ENCODE measurements around the gene UBALD1. TPM values are rescaled to one million over a fixed set of nuclear protein-coding genes. Genes with fewer than 3 reads are reported as not detected.

The UBALD1 gene
- total and polyA plus RNA-seq, 9 of the 15 experiments (the other 6 are each of a cell fraction or from before 2014, with no cell fraction given), result 1.3 to 38.0 (median 6.2) TPM; not detected in 2

GRCh38 chr16:4624015-4624826 is 9.5 kb upstream of the UBALD1 start, which contains the start of gene MGRN1 (continued):
- TF ChIP-seq GMEB1 (CRISPR knock-in tag; IDR thresholded peaks at IDR 0.05) (peak; percentile 88), NEUROD1 (IDR thresholded peaks at IDR 0.05; ENCODE audit: borderline replicate concordance, low read depth, low read length, partially characterized antibody) (peak; percentile 61), ETS1 (conservative IDR thresholded peaks at IDR 0.05; ENCODE audit: control insufficient read depth, low read depth, low read length) (peak; percentile 96), ZNF184 (CRISPR knock-in tag; IDR thresholded peaks at IDR 0.05) (no peak), SP1 (CRISPR knock-in tag; IDR thresholded peaks at IDR 0.05) (peak; percentile 72), ZNF780A (CRISPR knock-in tag; IDR thresholded peaks at IDR 0.05) (no peak), STAG1 (CRISPR knock-in tag; IDR thresholded peaks at IDR 0.05; ENCODE audit: borderline replicate concordance) (peak; percentile 21; the same call in 1 of the 2 replicates), ESRRA (IDR thresholded peaks at IDR 0.05; ENCODE audit: borderline replicate concordance, low read depth) (peak; percentile 51), HLTF (IDR thresholded peaks at IDR 0.05) (0 out of 2 replicates have a peak, but pooled peaks have one; percentile 45), ZNF57 (CRISPR knock-in tag; IDR thresholded peaks at IDR 0.05) (no peak), MTA1 (IDR thresholded peaks at IDR 0.05; ENCODE audit: borderline replicate concordance) (peak; percentile 44; the same call in 1 of the 2 replicates), CBFA2T3 (IDR thresholded peaks at IDR 0.05) (peak; percentile 26; the same call in 1 of the 2 replicates), ZNF586 (CRISPR knock-in tag; conservative IDR thresholded peaks at IDR 0.05) (no peak), ATF3 (IDR thresholded peaks at IDR 0.05) (peak; percentile 26; the same call in 1 of the 2 replicates), ATF3 (CRISPR knock-in tag; conservative IDR thresholded peaks at IDR 0.05) (0 out of 2 replicates have a peak, but pooled peaks have one; percentile 34), NONO (IDR thresholded peaks at IDR 0.05; ENCODE audit: low read depth in 2 of 2, low read length in 1 of 2) (peak in 1 of 2 experiments; percentile 99; a peak in 2 of 4 replicates), MAFF (IDR thresholded peaks at IDR 0.05; ENCODE audit: low read length) (peak; percentile 67), ZBTB12 (CRISPR knock-in tag; IDR thresholded peaks at IDR 0.05) (peak; percentile 60), RCOR1 (IDR thresholded peaks at IDR 0.05; ENCODE audit: borderline replicate concordance in 1 of 2, low read depth in 2 of 2, low read length in 2 of 2) (no peak; a peak in 1 of 4 replicates), JUN (IDR thresholded peaks at IDR 0.05; ENCODE audit: borderline replicate concordance, low read depth, low read length) (peak; percentile 9; the same call in 1 of the 2 replicates), JUN (CRISPR knock-in tag; IDR thresholded peaks at IDR 0.05; ENCODE audit: borderline replicate concordance) (no peak), SRF (CRISPR knock-in tag; IDR thresholded peaks at IDR 0.05) (peak in 1 of 2 experiments; percentile 60; a peak in 1 of 4 replicates), FOS (IDR thresholded peaks at IDR 0.05; ENCODE audit: extremely low read depth, insufficient read length) (no peak), LCOR (CRISPR knock-in tag; IDR thresholded peaks at IDR 0.05) (0 out of 2 replicates have a peak, but pooled peaks have one; percentile 20)
